ENCODE results near the gene BORCS6.

The BORCS6 gene

GRCh38 chr17:8204761-8205555, 15.0 kb upstream of the BORCS6 start:
- H3K79me1 ChIP-seq (ENCODE audit: low read depth, low read length): peaks cover 15% of the 10 kb centered on the region
- H3K27me3 ChIP-seq (ENCODE audit: control insufficient read depth in 3 of 3, insufficient read depth in 3 of 3, low read depth in 1 of 3, low read length in 3 of 3): no peaks in the 10 kb centered on the region
- no CpG with 5 or more reads among the region's 19 CpGs for WGBS, 2 donors (ENCODE audit: extremely low coverage in 2 of 2, insufficient read length in 2 of 2, insufficient replicate concordance in 1 of 2)
- H3K4me3 ChIP-seq (ENCODE audit: low read length in 2 of 2): peak overlapping the region in 1 of 2 donors; percentile 24
- H2BK120ac ChIP-seq (ENCODE audit: low read depth, low read length): no peak overlapping the region
- H3K14ac ChIP-seq (ENCODE audit: low read length): peak overlapping the region; percentile 31
- peaks cover 35 to 72% of the 10 kb centered on the region in 2 donors for H3K36me3 ChIP-seq (replicated peaks in 1 of 2; ENCODE audit: control insufficient read depth in 2 of 2, insufficient read depth in 2 of 2, low read length in 2 of 2)
- peak overlapping the region; percentile 60 for H2BK5ac ChIP-seq (ENCODE audit: low read length)
- H4K8ac ChIP-seq (ENCODE audit: low read depth, low read length): no peak overlapping the region
- no peak for DNase-seq (ENCODE audit: low spot score)
- H3K4ac ChIP-seq (ENCODE audit: low read length): no peak overlapping the region
- H4K91ac ChIP-seq (ENCODE audit: low read depth, low read length, poor library complexity): no peak overlapping the region
- no peak overlapping the region for H3K9ac ChIP-seq (ENCODE audit: low read depth, low read length, poor library complexity)
- no peak overlapping the region for H2AK5ac ChIP-seq (ENCODE audit: low read depth, low read length)
- peaks cover 6 to 9% of the 10 kb centered on the region in 2 donors for H3K4me1 ChIP-seq (ENCODE audit: control insufficient read depth in 2 of 2, insufficient read depth in 1 of 2, low read depth in 1 of 2, low read length in 2 of 2)
- no peaks in the 10 kb centered on the region for H3K9me3 ChIP-seq (replicated peaks in 1 of 2; ENCODE audit: control insufficient read depth in 2 of 2, insufficient read depth in 1 of 2, low read depth in 1 of 2, low read length in 2 of 2)
- H2AFZ ChIP-seq (ENCODE audit: low read length): no peak overlapping the region
- no peak overlapping the region for H2BK15ac ChIP-seq (ENCODE audit: low read length)
- no peak overlapping the region for H3K18ac ChIP-seq (ENCODE audit: low read length)
- peak overlapping the region; percentile 89 for H3K23ac ChIP-seq (ENCODE audit: low read depth, low read length, poor library complexity)
- no peak overlapping the region for H2BK12ac ChIP-seq (ENCODE audit: low read length)
- no peak overlapping the region for H3K4me2 ChIP-seq (ENCODE audit: insufficient read depth, low read length, poor library complexity, severe bottlenecking)
- H3K27ac ChIP-seq (replicated peaks; ENCODE audit: low read length): no peak overlapping the region

- no peak overlapping the region for H3K14ac ChIP-seq (ENCODE audit: low read length)
- peak; percentile 80 for DNase-seq (ENCODE audit: low spot score)
- peaks cover 0 to 16% (median 3%) of the 10 kb centered on the region in 3 experiments for H3K27me3 ChIP-seq (ENCODE audit: control insufficient read depth in 3 of 3, insufficient read depth in 3 of 3, low read depth in 1 of 3, low read length in 3 of 3)
- H2BK15ac ChIP-seq (ENCODE audit: low read length): no peak overlapping the region
- peak overlapping the region; percentile 60 for H3K4me2 ChIP-seq (ENCODE audit: insufficient read depth, low read length, poor library complexity, severe bottlenecking)
- no peak overlapping the region for H2BK5ac ChIP-seq (ENCODE audit: low read length)
- H3K4me3 ChIP-seq (ENCODE audit: low read length in 2 of 2): peak overlapping the region; percentile 40 to 76
- no peak overlapping the region for H4K8ac ChIP-seq (ENCODE audit: low read depth, low read length)
- no peak overlapping the region for H3K18ac ChIP-seq (ENCODE audit: low read length)
- peaks cover 18 to 24% of the 10 kb centered on the region in 2 donors for H3K4me1 ChIP-seq (ENCODE audit: control insufficient read depth in 2 of 2, insufficient read depth in 1 of 2, low read depth in 1 of 2, low read length in 2 of 2)
- no peaks in the 10 kb centered on the region for H3K9me3 ChIP-seq (replicated peaks in 1 of 2; ENCODE audit: control insufficient read depth in 2 of 2, insufficient read depth in 1 of 2, low read depth in 1 of 2, low read length in 2 of 2)
- no CpG with 5 or more reads among the region's 12 CpGs for WGBS, 2 donors (ENCODE audit: extremely low coverage in 2 of 2, insufficient read length in 2 of 2, insufficient replicate concordance in 1 of 2)
- H3K79me1 ChIP-seq (ENCODE audit: low read depth, low read length): peaks cover 9% of the 10 kb centered on the region
- no peak overlapping the region for H3K23ac ChIP-seq (ENCODE audit: low read depth, low read length, poor library complexity)
- H3K27ac ChIP-seq (replicated peaks; ENCODE audit: low read length): peak overlapping the region; percentile 68
- no peak overlapping the region for H2BK12ac ChIP-seq (ENCODE audit: low read length)
- H4K91ac ChIP-seq (ENCODE audit: low read depth, low read length, poor library complexity): no peak overlapping the region
- no peak overlapping the region for H2BK120ac ChIP-seq (ENCODE audit: low read depth, low read length)
- no peak overlapping the region for H3K9ac ChIP-seq (ENCODE audit: low read depth, low read length, poor library complexity)
- H3K36me3 ChIP-seq (replicated peaks in 1 of 2; ENCODE audit: control insufficient read depth in 2 of 2, insufficient read depth in 2 of 2, low read length in 2 of 2): no peaks in the 10 kb centered on the region
- H2AK5ac ChIP-seq (ENCODE audit: low read depth, low read length): no peak overlapping the region
- H3K4ac ChIP-seq (ENCODE audit: low read length): no peak overlapping the region
- H2AFZ ChIP-seq (ENCODE audit: low read length): peak overlapping the region; percentile 53
These were observed 2.3 kb upstream of the BORCS6 start for GRCh38 chr17:8192070-8192815.

GRCh38 chr17:8190506-8190905, 526 bp upstream of the BORCS6 start:
- Histone ChIP-seq H3K27ac (replicated peaks; ENCODE audit: low read length) (no peak overlapping the region), H3K4me3 (ENCODE audit: low read length in 2 of 2) (peak overlapping the region in 1 of 2 donors; percentile 69), H3K9ac (ENCODE audit: low read depth, low read length, poor library complexity) (no peak overlapping the region), H4K91ac (ENCODE audit: low read depth, low read length, poor library complexity) (no peak overlapping the region), H2BK12ac (ENCODE audit: low read length) (no peak overlapping the region), H3K36me3 (replicated peaks in 1 of 2; ENCODE audit: control insufficient read depth in 2 of 2, insufficient read depth in 2 of 2, low read length in 2 of 2) (no peaks in the 10 kb centered on the region), H4K8ac (ENCODE audit: low read depth, low read length) (no peak overlapping the region), H3K14ac (ENCODE audit: low read length) (no peak overlapping the region), H2BK5ac (ENCODE audit: low read length) (no peak overlapping the region), H3K27me3 (ENCODE audit: control insufficient read depth in 3 of 3, insufficient read depth in 3 of 3, low read depth in 1 of 3, low read length in 3 of 3) (peaks cover 0 to 16% (median 3%) of the 10 kb centered on the region in 3 experiments), H2AK5ac (ENCODE audit: low read depth, low read length) (no peak overlapping the region), H3K79me1 (ENCODE audit: low read depth, low read length) (peaks cover 9% of the 10 kb centered on the region), H3K23ac (ENCODE audit: low read depth, low read length, poor library complexity) (no peak overlapping the region), H3K4ac (ENCODE audit: low read length) (no peak overlapping the region), H3K18ac (ENCODE audit: low read length) (no peak overlapping the region), H2BK15ac (ENCODE audit: low read length) (no peak overlapping the region), H2AFZ (ENCODE audit: low read length) (peak overlapping the region; percentile 94), H3K9me3 (replicated peaks in 1 of 2; ENCODE audit: control insufficient read depth in 2 of 2, insufficient read depth in 1 of 2, low read depth in 1 of 2, low read length in 2 of 2) (no peaks in the 10 kb centered on the region), H3K4me2 (ENCODE audit: insufficient read depth, low read length, poor library complexity, severe bottlenecking) (peak overlapping the region; percentile 64), H3K4me1 (ENCODE audit: control insufficient read depth in 2 of 2, insufficient read depth in 1 of 2, low read depth in 1 of 2, low read length in 2 of 2) (peaks cover 20 to 24% of the 10 kb centered on the region in 2 donors), H2BK120ac (ENCODE audit: low read depth, low read length) (no peak overlapping the region)
- no peak for DNase-seq (ENCODE audit: low spot score)
- WGBS, 2 donors (ENCODE audit: extremely low coverage in 2 of 2, insufficient read length in 2 of 2, insufficient replicate concordance in 1 of 2): no CpG with 5 or more reads among the region's 6 CpGs
